MM.1S (cell line): ENCODE data around the gene CNTNAP2.

Experiments
- EZH2phosphoT487 ChIP-seq: fragments of 300-600 bp; sonication (generic); IDR thresholded peaks from 2 replicates; pipeline ENCODE4 v1.6.1; 2018; ENCODE audit warnings: antibody characterized with exemption, low read length
- TF ChIP-seq, protein P1 (sequence below): fragments of 300-600 bp; sonication (generic); IDR thresholded peaks from 2 replicates; pipeline ENCODE4 v1.5.1; 2016; ENCODE audit warnings: antibody characterized with exemption, low read length, mixed read lengths

DNA sequence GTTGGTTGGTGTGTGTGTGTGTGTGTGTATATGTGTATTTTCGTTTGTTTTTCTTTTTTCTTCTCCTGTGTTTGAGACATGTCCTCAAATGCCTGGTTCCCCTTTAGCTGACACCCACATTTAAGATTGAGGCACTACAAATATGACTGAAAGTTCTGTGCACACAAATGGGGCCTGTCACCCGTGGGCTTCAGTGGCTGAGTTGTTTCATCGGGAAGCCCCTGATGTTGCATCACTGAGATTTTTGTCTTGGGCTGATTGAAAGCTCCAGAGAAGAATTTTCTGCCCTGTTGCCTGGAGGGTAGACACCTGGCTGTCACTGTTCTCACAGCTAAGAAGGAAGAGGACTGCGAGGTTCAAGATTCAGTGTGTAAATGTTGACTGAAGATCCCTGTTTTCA lies 2190.2 kb downstream of the CNTNAP2 start:
- TF ChIP-seq, protein P1, sequence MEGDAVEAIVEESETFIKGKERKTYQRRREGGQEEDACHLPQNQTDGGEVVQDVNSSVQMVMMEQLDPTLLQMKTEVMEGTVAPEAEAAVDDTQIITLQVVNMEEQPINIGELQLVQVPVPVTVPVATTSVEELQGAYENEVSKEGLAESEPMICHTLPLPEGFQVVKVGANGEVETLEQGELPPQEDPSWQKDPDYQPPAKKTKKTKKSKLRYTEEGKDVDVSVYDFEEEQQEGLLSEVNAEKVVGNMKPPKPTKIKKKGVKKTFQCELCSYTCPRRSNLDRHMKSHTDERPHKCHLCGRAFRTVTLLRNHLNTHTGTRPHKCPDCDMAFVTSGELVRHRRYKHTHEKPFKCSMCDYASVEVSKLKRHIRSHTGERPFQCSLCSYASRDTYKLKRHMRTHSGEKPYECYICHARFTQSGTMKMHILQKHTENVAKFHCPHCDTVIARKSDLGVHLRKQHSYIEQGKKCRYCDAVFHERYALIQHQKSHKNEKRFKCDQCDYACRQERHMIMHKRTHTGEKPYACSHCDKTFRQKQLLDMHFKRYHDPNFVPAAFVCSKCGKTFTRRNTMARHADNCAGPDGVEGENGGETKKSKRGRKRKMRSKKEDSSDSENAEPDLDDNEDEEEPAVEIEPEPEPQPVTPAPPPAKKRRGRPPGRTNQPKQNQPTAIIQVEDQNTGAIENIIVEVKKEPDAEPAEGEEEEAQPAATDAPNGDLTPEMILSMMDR: no peak
- no peak for TF ChIP-seq EZH2phosphoT487
